AG20443 (cell line): Measurements from ENCODE around the gene HCST.

ENCODE experiments used
- DNase-seq: peaks from one replicate; pipeline ENCODE4 v3.0.0; 2012; ENCODE audit warnings: low spot score, mixed read lengths

The HCST gene

DNA sequence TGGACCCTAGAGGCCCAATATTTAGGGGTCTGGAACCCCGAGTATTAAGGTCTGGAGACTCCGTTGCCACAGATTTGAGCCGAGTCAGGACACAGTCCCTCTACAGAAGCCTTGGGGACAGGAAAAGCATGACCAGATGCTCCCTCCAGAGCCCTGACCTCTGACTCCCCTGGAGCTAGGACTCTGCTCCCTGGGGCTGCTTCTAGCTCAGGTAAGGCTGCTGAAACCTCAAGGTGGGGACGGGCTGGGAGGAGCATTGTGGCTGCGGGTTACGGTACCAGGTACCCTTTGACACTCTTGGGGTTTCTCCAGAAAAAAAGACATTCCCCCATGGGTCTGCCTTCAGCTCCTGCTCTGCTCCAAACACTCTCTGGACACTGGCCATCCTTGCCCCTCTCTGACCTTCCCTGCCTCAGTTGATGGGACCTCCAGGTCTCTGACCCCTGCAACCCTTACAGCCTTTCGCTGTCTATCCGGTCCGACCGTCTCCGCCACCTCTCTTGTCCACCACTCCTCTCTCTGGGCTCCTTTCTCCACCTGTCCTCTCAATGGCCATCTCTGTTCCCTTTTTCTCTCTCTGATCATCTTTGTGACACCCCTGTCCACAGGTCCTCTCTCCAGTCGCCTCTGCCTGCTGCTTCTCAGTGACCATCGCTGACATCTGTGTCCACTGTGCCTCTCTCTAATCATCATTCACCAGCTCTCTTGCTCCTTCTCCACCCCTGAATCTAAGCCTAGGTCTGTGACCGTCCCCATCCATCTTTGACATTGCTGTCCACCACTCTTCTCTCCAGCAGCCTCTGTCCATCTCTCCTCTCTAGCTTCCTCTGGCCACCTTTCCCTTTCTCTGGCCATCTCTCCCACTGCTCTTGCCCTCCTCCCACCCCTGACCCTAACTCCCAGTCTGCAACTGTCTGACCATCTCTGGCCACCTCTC is 35.3 kb downstream of the HCST start:
- no peak for DNase-seq

GRCh38 chr19:35938282-35939224 is 36.2 kb downstream of the HCST start:
- no peak for DNase-seq

- no peak for DNase-seq
Observed at GRCh38 chr19:35939307-35940077, 37.2 kb downstream of the HCST start.

DNA sequence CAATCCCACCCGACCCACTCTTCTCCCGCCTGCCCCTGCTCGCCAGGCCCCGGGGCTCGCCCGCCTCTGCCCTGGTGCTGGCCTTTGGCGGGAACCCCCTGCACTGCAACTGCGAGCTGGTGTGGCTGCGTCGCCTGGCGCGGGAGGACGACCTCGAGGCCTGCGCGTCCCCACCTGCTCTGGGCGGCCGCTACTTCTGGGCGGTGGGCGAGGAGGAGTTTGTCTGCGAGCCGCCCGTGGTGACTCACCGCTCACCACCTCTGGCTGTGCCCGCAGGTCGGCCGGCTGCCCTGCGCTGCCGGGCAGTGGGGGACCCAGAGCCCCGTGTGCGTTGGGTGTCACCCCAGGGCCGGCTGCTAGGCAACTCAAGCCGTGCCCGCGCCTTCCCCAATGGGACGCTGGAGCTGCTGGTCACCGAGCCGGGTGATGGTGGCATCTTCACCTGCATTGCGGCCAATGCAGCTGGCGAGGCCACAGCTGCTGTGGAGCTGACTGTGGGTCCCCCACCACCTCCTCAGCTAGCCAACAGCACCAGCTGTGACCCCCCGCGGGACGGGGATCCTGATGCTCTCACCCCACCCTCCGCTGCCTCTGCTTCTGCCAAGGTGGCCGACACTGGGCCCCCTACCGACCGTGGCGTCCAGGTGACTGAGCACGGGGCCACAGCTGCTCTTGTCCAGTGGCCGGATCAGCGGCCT is 37.9 kb downstream of the HCST start:
- no peak for DNase-seq

DNA sequence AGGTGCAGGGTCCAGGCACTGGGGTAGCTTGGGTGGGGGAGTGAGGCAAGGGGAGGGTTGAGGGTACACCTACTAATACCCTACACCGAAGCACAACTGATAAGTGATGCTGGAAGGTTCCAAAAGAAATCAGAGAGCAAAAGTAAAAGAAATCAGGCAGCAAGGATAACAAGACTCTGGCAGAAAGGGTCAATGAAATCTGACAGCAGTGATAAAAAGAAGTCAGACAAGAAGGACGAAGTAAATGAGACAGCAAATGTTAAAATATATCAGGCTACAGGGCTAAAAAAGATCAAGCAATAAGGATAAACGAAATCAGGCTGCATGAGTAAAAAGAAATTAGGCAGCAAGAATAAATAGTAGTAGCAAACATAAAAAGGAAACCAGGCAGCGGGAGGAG is 38.5 kb downstream of the HCST start:
- DNase-seq: no peak

DNA sequence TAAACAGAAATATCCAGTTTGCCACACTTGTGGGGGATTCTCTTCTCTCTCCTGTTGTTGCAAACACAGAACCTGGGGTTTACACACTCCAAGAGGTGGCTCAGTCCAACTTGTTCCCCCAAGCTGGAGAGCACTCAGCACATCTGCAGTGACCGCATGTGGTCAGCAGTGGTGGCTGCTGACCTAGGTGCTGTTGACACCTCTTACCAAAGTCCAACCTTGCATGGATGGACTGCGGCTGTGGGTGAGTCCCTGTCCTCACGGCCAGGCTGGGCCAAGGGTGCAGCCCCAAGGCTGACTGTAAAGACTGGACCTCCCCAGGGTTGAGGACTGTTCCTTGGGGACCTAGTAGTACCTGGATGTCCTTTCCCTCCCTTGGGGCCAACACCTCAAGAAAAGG is 39.9 kb downstream of the HCST start:
- DNase-seq: no peak

DNA sequence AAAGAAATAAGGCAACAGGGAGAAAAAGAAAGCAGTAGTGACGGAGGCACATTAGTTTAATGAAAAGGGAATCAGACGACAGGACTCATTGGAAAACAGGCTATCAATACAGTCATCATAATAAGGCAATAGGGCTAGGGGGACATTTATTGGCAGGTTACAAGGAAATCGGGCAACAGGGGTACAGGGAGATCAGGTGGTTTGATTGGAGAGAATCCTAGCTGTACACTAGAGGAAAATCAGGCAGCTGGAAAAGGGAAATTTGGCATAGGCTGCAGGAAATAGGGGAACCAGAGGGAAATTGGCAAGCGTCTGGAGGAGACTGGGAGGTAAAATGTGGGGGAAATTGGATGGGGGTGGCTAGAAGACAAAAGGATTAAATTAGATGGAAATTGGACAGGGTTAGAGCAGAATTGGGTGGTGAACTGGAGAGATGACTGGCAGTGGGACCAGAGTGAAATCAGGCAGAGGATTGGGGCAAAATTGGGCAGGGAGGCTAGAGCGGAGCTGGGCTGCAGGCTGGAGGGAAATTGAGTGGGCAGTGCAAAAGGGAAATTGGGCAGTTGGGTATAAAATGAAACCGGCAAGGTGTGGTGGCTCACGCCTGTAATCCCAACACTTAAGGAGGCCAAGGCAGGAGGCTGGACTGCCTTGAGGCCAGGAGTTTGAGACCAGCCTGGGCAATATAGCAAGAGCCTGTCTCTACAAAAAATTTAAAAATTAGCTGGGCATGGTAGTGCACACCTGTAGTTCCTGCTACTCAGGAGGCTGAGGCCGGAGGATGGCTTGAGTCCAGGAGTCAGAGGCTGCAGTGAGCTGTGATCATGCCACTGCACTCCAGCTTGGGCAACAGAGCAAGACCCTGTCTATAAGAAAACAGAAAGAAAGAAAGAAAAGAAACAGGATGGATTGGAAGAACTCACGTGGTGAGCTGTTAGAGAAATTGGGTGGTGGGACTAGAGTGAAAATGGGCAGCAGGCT is 41.3 kb downstream of the HCST start:
- no peak for DNase-seq

DNA sequence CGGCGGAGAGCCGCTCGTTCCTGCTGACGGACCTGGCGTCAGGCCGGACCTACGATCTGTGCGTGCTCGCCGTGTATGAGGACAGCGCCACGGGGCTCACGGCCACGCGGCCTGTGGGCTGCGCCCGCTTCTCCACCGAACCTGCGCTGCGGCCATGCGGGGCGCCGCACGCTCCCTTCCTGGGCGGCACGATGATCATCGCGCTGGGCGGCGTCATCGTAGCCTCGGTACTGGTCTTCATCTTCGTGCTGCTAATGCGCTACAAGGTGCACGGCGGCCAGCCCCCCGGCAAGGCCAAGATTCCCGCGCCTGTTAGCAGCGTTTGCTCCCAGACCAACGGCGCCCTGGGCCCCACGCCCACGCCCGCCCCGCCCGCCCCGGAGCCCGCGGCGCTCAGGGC is 42.2 kb downstream of the HCST start:
- DNase-seq: no peak

DNA sequence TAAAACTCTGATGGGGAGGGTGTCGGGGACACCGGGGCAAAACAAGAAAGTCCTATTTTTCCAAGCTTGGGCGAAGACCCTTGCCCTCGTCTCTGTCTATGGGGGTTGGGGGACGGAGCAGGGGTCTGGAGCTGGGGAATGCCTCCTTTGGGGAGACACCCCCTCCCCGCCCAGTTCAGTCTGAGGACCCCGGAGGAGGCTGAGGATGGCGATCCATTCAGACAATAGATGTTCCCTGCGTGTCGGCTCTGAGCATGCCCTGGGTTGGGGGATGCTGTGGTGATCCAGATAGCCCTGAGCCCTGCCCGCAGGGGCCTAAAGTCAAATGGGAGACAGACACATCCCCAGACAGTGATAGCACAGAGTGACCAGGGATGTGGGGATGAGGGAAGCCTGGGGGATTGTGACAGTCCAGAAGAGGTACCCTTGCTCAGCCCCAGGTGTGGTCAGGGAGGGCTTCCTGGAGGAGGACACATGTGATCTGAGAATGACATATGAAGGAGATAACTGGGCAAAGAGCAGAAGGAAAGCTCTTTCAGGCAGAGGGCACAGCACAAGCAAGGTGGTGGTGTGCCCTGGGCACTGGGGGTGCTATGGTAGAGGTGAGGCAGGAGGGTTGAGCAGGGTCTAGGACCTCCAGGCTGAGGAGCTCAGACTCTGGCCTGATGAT is 42.9 kb downstream of the HCST start:
- DNase-seq: no peak

GRCh38 chr19:35946203-35946602 is 43.9 kb downstream of the HCST start:
- DNase-seq: no peak

DNA sequence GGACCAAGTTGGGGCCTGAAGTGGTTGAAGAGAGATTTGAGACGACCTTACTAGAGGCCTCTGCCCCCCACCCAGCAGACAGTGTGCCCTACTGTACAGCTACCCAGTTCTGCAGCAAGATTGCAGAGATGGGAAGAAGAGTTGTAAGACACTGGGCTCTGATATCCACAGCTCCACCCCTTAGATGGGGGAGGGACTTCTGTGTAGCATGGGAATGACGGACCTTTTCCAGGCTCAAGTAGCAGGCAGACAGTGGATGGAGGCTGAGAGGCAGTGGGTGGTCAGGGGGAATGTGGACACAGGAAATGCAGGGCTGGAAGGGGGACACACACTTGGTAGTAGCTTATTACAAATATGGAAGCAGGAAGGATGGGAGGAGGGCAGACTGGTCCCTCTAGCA is 46.8 kb downstream of the HCST start:
- peak; percentile 28 for DNase-seq
